ENCODE results near the gene ZBTB16. TPM values are rescaled to one million over a fixed set of nuclear protein-coding genes. Genes with fewer than 3 reads are reported as not detected.

The ZBTB16 gene
- total and polyA plus RNA-seq, 4 donors, result 8.9 to 140 (median 34.5) TPM

GRCh38 chr11:114059984-114060391, 477 bp downstream of the ZBTB16 start:
- peak overlapping the region; percentile 77 to 91 for H3K27ac ChIP-seq (ENCODE audit: low read depth in 1 of 2, low read length in 2 of 2)

More at GRCh38 chr11:114059984-114060391, 477 bp downstream of the ZBTB16 start:
- Histone ChIP-seq H3K9me3 (ENCODE audit: control insufficient read depth in 4 of 4, low read length in 3 of 4) (no peaks in the 10 kb centered on the region), H3K36me3 (ENCODE audit: control insufficient read depth in 4 of 4, insufficient read depth in 3 of 4, low read depth in 1 of 4, low read length in 3 of 4) (peaks cover 5 to 10% (median 8%) of the 10 kb centered on the region in 4 donors), H3K4me3 (ENCODE audit: low read depth in 1 of 3, low read length in 3 of 3) (peak overlapping the region; percentile 73 to 90 (median 90)), H3K4me1 (ENCODE audit: control insufficient read depth in 4 of 4, insufficient read depth in 4 of 4, low read length in 3 of 4) (peaks cover 15 to 42% (median 28%) of the 10 kb centered on the region in 4 donors), H3K9ac (ENCODE audit: low read depth in 1 of 2, low read length in 2 of 2) (peak overlapping the region; percentile 73 to 78), H3K27me3 (ENCODE audit: control insufficient read depth in 4 of 4, insufficient read depth in 4 of 4, low read length in 3 of 4) (no peaks in the 10 kb centered on the region)
- no peak for DNase-seq (ENCODE audit: low spot score)
- TF ChIP-seq GABPA (IDR thresholded peaks at IDR 0.05 in 1 of 2, conservative IDR thresholded peaks at IDR 0.05 in 1 of 2) (no peak), TAF1 (conservative IDR thresholded peaks at IDR 0.05) (no peak), HNF4A (conservative IDR thresholded peaks at IDR 0.05) (no peak), RXRA (IDR thresholded peaks at IDR 0.05) (no peak), HNF4G (IDR thresholded peaks at IDR 0.05) (no peak), ATF3 (IDR thresholded peaks at IDR 0.05) (no peak), MAX (IDR thresholded peaks at IDR 0.05) (no peak), FOXA1 (IDR thresholded peaks at IDR 0.05) (no peak), ZBTB33 (IDR thresholded peaks at IDR 0.05) (no peak), SP1 (IDR thresholded peaks at IDR 0.05) (no peak), EGR1 (IDR thresholded peaks at IDR 0.05; ENCODE audit: low read depth in 2 of 2) (no peak), FOXA2 (IDR thresholded peaks at IDR 0.05) (no peak), CTCF (IDR thresholded peaks at IDR 0.05; ENCODE audit: low read depth, low read length, missing input control) (no peak), REST (IDR thresholded peaks at IDR 0.05) (no peak), NR2F2 (IDR thresholded peaks at IDR 0.05) (no peak), JUND (IDR thresholded peaks at IDR 0.05) (no peak), RAD21 (IDR thresholded peaks at IDR 0.05) (no peak)
- WGBS, result under 1% methylated on average over 33 of the region's 33 CpGs

Data from liver (tissue), 9 donors.